Gastroesophageal sphincter (tissue), 4 donors: ENCODE data around the gene GNG11. TPM values are rescaled to one million over a fixed set of nuclear protein-coding genes. Genes with fewer than 3 reads are reported as not detected.

Experiments
- ATAC-seq: fragments of 150-250 bp; one replicate; pipeline ENCODE4 v1.9.1; 2016; ENCODE audit warnings: mild to moderate bottlenecking, moderate library complexity
- H3K27ac ChIP-seq, 4 donors: fragments of 200-600 bp; sonication (generic) in 3 of 4; 1 replicate in 3 of 4; 2 replicates in 1 of 4; pipeline ENCODE4 v1.5.1; 2016 to 2019
- H3K27me3 ChIP-seq: fragments of 200-600 bp; sonication (generic); one replicate; pipeline ENCODE4 v1.5.1; 2019
- H3K36me3 ChIP-seq, 2 donors: fragments of 200-600 bp; sonication (generic); one replicate each; pipeline ENCODE4 v1.5.1; 2019; ENCODE audit warnings: control low read depth in 1 of 2
- H3K4me1 ChIP-seq, 3 donors: fragments of 200-600 bp; sonication (generic); 1 replicate in 2 of 3; 2 replicates in 1 of 3; pipeline ENCODE4 v1.5.1; 2016 to 2019; ENCODE audit warnings: control low read depth in 2 of 3
- H3K4me3 ChIP-seq, 2 donors: fragments of 200-600 bp; sonication (generic); one replicate each; pipeline ENCODE4 v1.5.1; 2019; ENCODE audit warnings: mild to moderate bottlenecking in 1 of 2, moderate library complexity in 1 of 2
- H3K9me3 ChIP-seq, 3 donors: fragments of 200-600 bp; sonication (generic); one replicate each; pipeline ENCODE4 v1.5.1; 2017 to 2019; ENCODE audit warnings: control low read depth in 2 of 3
- EP300 ChIP-seq: sonication (generic); formaldehyde crosslinking; IDR thresholded peaks from one replicate; pipeline ENCODE4 v1.6.1; 2017; ENCODE audit warnings: antibody characterized with exemption, mild to moderate bottlenecking
- POLR2A ChIP-seq, 2 donors: fragments of 450-650 bp; IDR thresholded peaks; one replicate each; pipeline ENCODE4 v1.6.1; 2017; ENCODE audit warnings: antibody characterized with exemption in 2 of 2, mild to moderate bottlenecking in 2 of 2, moderate library complexity in 1 of 2
- POLR2AphosphoS5 ChIP-seq: sonication (generic); formaldehyde crosslinking; IDR thresholded peaks from one replicate; pipeline ENCODE4 v1.6.1; 2017; ENCODE audit warnings: antibody characterized with exemption
- WGBS, 2 donors: methylation state at CpG; one replicate each; pipeline ENCODE4 v1.1.5; 2018; ENCODE audit warnings: low coverage in 1 of 2; 5-methylcytosine and 5-hydroxymethylcytosine counted together
- total RNA-seq, 4 donors: library from RNA; depleted of rRNA; stranded (reverse); fragments of >200 nt; gene quantifications; one replicate each; pipeline ENCODE4 v1.1.0, GENCODE V29; 2016
- TF ChIP-seq, protein P1 (sequence below), 4 experiments: fragments of 200-600 bp in 2 of 4; fragments of 450-650 bp in 2 of 4; sonication (generic) in 1 of 4; IDR thresholded peaks; one replicate each; pipeline ENCODE4 v1.5.1; 2017 to 2019; ENCODE audit warnings: antibody characterized with exemption in 4 of 4, mild to moderate bottlenecking in 2 of 4, moderate library complexity in 2 of 4

Gene GNG11
- 10 to 100 TPM; 14.2 to 36.5 (median 26.1) TPM for total RNA-seq

DNA sequence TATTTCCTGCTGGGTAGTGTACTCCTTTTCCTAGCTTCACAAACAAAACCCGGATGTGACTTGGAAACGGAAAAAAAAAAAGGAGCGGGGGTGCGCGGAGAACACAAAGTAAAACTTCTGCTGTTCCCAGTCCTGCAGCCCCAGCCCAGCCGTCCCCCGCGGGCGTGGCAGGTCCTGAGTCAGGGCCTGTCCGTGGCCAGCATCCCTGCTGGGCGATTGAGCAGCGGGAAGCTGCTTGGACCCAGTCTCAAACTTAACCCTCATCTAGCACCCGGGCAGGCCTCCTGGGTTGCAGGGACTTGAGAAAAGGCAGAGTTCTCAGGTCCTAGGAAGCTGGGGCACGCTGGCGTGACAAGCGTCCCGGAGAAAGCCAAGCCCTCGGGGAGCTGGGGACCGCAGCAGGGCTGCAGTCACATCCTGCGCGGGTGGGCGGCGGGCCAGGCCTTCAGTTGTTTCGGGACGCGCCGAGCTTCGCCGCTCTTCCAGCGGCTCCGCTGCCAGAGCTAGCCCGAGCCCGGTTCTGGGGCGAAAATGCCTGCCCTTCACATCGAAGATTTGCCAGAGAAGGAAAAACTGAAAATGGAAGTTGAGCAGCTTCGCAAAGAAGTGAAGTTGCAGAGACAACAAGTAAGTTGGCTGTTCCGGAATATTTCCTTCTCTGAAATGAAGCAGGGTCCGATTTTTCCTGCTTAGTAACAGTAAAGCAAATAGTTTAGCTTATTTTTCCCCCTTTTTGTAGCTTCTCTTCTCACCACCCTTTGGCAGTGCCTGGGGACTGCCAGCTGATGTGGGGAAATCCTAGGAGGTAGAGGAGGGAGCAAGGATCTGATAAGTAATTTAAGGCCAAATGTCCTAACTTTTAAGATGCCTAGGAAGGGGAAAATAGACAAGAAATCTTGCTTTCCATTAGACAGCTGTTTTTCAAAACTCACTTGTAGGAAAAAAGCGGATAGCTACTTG, at the start of gene GNG11:
Gene GNG11, plus strand, starts transcription at position 129 of the 960 bp plus-strand sequence. Its CDS starts 403 bp downstream, at position 532.
- 2% methylated on average over 14 to 16 of the region's 39 CpGs for WGBS, 2 donors
- ATAC-seq = peak; percentile 88

DNA sequence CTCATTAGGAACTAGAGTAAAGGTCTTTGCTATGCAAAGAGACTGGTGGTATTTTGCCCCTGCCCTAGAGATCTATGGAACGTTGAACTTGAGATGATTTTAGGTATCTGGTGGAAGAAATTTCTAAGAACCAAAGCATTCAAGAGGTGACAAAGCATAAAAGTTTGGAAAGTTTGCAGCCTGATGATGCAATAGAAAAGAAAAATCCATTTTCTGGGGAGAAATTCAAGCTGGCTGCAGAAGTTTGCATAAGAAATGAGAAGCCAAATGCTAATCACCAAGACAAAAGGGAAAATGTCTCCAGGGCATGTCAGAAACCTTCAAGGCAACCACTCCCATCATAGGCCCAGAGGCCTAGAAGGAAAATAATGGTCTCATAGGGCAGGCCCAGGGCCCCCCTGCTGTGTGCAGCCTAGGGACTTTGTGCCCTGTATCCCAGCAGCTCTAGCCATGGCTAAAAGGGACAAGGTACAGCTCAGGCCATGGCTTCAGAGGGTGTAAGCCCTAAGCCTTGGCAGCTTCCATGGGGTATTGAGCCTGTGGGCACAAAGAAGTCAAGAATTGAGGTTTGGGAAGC, 47.4 kb upstream of the GNG11 start:
- ATAC-seq = no peak
- no peaks in the 10 kb centered on the region for H3K36me3 ChIP-seq
- H3K9me3 ChIP-seq = peaks cover 0 to 4% (median 0%) of the 10 kb centered on the region in 3 donors
- H3K27me3 ChIP-seq = no peaks in the 10 kb centered on the region
- 21 to 56% methylated on average over 1 of the region's 1 CpG for WGBS, 2 donors
- H3K4me3 ChIP-seq = no peak overlapping the region
- no peak overlapping the region for H3K27ac ChIP-seq
- no peak for TF ChIP-seq POLR2AphosphoS5
- H3K4me1 ChIP-seq = no peaks in the 10 kb centered on the region

More for the DNA sequence above, at the start of gene GNG11:
- Histone ChIP-seq H3K4me3 (peak within 1 kb of the TSS; percentile 69 to 74), H3K9me3 (no peaks in the 10 kb centered on the region), H3K4me1 (peaks cover 0 to 58% (median 0%) of the 10 kb centered on the region in 3 donors), H3K27me3 (no peaks in the 10 kb centered on the region), H3K27ac (peak within 1 kb of the TSS; percentile 80 to 92 (median 89)), H3K36me3 (peaks cover 0 to 8% of the 10 kb centered on the region in 2 donors)
- TF ChIP-seq EP300 = no peak
- TF ChIP-seq, protein P1, sequence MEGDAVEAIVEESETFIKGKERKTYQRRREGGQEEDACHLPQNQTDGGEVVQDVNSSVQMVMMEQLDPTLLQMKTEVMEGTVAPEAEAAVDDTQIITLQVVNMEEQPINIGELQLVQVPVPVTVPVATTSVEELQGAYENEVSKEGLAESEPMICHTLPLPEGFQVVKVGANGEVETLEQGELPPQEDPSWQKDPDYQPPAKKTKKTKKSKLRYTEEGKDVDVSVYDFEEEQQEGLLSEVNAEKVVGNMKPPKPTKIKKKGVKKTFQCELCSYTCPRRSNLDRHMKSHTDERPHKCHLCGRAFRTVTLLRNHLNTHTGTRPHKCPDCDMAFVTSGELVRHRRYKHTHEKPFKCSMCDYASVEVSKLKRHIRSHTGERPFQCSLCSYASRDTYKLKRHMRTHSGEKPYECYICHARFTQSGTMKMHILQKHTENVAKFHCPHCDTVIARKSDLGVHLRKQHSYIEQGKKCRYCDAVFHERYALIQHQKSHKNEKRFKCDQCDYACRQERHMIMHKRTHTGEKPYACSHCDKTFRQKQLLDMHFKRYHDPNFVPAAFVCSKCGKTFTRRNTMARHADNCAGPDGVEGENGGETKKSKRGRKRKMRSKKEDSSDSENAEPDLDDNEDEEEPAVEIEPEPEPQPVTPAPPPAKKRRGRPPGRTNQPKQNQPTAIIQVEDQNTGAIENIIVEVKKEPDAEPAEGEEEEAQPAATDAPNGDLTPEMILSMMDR (IDR thresholded peaks at IDR 0.05) = no peak
- TF ChIP-seq POLR2AphosphoS5 = peak; percentile 57
- TF ChIP-seq POLR2A (IDR thresholded peaks at IDR 0.05) = peak; percentile 28 to 33

DNA sequence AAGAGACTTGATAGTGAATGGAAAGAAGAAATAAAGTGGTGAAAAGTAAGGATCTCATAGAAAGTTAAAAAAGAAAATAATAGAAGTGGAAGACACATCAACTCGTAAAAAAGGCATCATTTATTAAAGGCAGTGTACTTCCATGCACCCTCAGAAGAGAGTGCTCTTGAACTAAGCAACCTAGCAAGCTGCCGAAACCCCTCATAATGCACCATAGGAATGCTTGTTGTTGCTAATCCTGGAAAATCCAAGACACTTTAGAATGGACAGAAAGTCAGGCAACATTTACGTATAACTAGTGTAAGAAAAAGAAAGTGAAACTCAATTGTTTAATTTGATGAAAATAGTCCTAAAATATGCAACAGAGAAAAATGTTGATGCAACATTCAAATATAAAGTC, 43.8 kb upstream of the GNG11 start:
- Histone ChIP-seq H3K4me3 (no peak overlapping the region), H3K4me1 (no peaks in the 10 kb centered on the region), H3K27me3 (no peaks in the 10 kb centered on the region), H3K9me3 (peaks cover 0 to 17% (median 0%) of the 10 kb centered on the region in 3 donors), H3K36me3 (no peaks in the 10 kb centered on the region), H3K27ac (no peak overlapping the region)
- ATAC-seq = no peak
- WGBS, 2 donors = 68 to 87% methylated on average over 3 of the region's 3 CpGs
- TF ChIP-seq POLR2A (IDR thresholded peaks at IDR 0.05) (no peak), POLR2AphosphoS5 (no peak), EP300 (no peak)
- TF ChIP-seq, protein P1 (IDR thresholded peaks at IDR 0.05) = no peak

- TF ChIP-seq POLR2A (IDR thresholded peaks at IDR 0.05) (no peak), POLR2AphosphoS5 (no peak), EP300 (no peak)
- TF ChIP-seq, protein P1 (IDR thresholded peaks at IDR 0.05) = no peak
- H3K27ac ChIP-seq = no peak overlapping the region
- no peaks in the 10 kb centered on the region for H3K27me3 ChIP-seq
- no peak for ATAC-seq
- H3K4me3 ChIP-seq = no peak overlapping the region
- no peaks in the 10 kb centered on the region for H3K36me3 ChIP-seq
- H3K9me3 ChIP-seq = peaks cover 0 to 17% (median 0%) of the 10 kb centered on the region in 3 donors
- no peaks in the 10 kb centered on the region for H3K4me1 ChIP-seq
Measured at GRCh38 chr7:93879356-93879755, 42.2 kb upstream of the GNG11 start.

DNA sequence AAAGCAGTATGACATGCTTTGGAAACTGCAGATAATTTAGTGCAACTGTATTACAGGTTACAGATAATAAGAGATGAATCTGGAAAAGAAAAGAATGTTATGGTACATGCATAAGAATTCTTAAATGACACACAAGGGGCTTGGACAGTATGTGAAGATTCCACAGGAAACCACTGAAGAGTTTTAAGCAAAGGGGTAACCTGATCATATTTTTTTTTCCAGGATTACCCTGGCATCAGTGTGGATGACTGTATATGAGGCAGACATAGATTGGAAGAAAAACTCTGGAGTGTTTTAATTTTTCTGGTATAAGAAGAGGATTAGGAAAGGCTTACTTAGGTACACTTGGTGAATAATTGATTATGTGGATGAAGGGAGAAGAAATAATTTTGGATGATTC, 39.1 kb upstream of the GNG11 start:
- no peak for TF ChIP-seq POLR2AphosphoS5
- no peak for TF ChIP-seq EP300
- TF ChIP-seq POLR2A (IDR thresholded peaks at IDR 0.05) = no peak
- TF ChIP-seq, protein P1 (IDR thresholded peaks at IDR 0.05) = no peak
- no peak for ATAC-seq
- H3K27ac ChIP-seq = no peak overlapping the region
- H3K4me1 ChIP-seq = no peaks in the 10 kb centered on the region
- H3K36me3 ChIP-seq = no peaks in the 10 kb centered on the region
- peaks cover 0 to 17% (median 0%) of the 10 kb centered on the region in 3 donors for H3K9me3 ChIP-seq
- H3K27me3 ChIP-seq = no peaks in the 10 kb centered on the region
- H3K4me3 ChIP-seq = no peak overlapping the region
